Measurements from ENCODE around the gene TNFRSF1B.

Gene TNFRSF1B

DNA sequence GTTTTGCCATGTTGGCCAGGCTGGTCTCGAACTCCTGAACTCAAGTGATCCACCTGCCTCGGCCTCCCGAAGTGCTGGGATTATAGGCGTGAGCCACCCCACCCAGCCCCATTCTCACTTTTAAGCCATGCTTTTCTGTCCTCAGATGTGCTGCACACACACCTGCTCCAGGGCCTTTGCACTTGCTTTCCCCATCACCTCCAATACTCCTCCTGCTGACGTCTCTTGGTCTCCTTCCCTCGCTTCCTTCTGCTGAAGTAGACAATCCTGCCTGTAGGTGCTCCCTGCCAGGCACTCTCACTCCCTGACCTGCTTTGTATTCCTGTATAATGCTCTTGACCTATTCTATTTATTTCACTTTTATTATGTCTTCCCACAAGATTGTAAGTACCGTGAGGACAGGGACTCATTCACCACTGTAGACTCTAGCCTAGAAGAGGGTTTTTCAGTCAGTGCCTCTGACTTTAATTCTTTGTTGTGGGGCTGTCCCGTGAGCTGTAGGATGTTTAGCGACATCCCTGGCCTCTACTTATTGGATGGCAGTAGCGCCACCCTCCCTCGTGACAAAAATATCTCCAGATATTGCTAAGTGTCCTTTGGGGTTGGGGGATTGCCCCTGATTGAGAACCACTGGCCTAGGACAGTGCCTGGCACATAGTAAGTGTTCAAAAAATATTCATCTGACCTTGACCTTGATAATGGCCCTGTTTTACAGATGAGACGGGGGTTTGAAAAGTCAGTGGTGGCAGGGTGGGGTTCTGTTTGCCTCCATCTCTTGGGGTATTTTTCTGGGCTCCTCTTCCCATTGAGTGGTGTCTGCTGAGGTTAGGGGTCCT, 4.6 kb downstream of the TNFRSF1B start:
- TF ChIP-seq, protein P1, sequence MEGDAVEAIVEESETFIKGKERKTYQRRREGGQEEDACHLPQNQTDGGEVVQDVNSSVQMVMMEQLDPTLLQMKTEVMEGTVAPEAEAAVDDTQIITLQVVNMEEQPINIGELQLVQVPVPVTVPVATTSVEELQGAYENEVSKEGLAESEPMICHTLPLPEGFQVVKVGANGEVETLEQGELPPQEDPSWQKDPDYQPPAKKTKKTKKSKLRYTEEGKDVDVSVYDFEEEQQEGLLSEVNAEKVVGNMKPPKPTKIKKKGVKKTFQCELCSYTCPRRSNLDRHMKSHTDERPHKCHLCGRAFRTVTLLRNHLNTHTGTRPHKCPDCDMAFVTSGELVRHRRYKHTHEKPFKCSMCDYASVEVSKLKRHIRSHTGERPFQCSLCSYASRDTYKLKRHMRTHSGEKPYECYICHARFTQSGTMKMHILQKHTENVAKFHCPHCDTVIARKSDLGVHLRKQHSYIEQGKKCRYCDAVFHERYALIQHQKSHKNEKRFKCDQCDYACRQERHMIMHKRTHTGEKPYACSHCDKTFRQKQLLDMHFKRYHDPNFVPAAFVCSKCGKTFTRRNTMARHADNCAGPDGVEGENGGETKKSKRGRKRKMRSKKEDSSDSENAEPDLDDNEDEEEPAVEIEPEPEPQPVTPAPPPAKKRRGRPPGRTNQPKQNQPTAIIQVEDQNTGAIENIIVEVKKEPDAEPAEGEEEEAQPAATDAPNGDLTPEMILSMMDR (IDR thresholded peaks at IDR 0.05; ENCODE audit: control insufficient read depth, extremely low read depth, insufficient read depth) = no peak
- no peak for DNase-seq (ENCODE audit: low read depth)
- no peak overlapping the region for H3K4me3 ChIP-seq (ENCODE audit: low read depth, low read length)

DNA sequence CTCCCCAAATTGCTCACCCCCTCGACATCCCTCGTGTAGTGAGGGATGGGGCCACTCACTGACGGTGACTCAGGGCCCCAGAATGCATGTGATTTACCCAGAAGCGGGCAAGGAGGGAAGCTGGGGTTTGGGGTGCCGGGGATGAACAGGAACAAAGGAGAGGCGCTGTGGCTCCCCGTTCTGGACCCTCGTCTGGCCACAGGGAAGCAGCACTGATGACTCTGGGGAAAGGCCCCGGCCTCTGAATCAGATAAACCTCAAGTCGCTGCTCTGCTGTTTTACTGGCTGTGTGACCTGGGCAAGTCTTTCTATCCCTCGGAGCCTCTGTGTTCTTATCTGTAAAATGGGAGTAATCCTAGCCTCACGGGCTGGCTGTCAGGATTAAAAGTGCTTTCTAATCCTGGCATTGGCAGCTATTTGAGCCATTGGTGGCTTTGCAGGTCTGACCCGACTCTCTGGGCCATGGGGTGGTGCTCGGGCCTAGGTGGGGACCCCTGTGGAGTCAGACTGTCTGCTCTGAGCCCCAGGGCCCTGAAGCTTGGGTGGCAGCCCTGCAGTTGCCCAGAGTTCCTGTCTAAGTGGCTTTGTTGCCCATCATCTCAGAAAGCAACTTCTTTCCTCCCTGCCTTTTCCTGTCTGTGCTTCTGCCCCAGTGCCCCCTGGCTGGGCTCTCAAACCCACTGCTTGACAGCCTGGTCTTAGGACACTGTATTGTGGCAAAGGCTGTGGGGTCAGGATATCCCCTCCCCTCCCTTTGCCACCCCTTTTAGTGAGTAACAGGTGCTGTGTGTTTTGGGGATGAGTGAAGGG, 5.5 kb downstream of the TNFRSF1B start:
- TF ChIP-seq, protein P1 (IDR thresholded peaks at IDR 0.05; ENCODE audit: control insufficient read depth, extremely low read depth, insufficient read depth) = no peak
- no peak for DNase-seq (ENCODE audit: low read depth)
- H3K4me3 ChIP-seq (ENCODE audit: low read depth, low read length) = no peak overlapping the region

DNA sequence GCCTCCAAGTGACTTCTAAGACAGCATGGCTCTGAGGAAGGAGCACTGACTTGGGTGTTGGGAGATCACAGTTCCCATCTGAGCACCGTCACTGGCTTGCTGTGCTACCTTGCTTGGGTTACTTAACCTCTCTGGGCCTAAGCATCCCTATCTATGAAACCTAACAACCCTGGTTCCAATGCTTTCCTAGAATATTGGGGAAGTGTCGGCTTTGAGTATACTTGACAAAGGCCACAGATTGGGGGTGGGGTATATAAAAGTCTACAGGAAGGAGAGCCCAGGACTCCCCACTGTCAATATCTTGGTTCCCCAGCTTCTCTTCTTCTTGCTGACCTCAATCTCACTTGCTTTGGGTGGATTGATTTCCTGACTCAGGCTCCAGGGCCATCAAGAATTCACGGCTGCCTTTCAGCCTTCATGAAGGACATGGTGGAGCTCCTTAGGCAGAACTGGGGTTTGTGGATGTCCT, 6.3 kb downstream of the TNFRSF1B start:
- TF ChIP-seq, protein P1 (IDR thresholded peaks at IDR 0.05; ENCODE audit: control insufficient read depth, extremely low read depth, insufficient read depth) = no peak
- H3K4me3 ChIP-seq (ENCODE audit: low read depth, low read length) = no peak overlapping the region
- no peak for DNase-seq (ENCODE audit: low read depth)

DNA sequence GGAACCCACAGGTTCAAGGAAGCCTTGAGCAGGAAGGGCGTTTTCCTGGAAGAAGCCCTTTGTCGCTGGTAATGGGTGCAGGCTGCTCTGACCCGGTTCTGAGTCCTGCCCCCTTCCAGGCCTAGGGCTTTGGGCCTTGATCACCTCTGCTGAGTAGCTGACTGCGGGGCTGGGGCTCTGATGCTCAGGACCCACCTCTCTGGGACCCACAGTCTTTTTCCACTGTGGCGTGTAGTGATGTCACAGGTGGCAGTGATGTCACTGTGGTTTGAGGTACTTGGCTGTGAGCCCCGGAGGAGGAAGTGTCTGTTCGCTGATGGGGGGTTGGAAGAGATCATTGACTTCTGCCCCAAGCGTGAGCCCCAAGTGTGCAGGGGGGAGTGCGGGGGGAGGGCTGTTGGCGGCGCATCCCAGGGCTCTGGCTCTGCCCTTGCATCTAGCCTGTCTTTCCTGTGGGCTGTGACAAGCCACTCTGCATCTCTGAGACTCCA, 6.9 kb downstream of the TNFRSF1B start:
- no peak for DNase-seq (ENCODE audit: low read depth)

DNA sequence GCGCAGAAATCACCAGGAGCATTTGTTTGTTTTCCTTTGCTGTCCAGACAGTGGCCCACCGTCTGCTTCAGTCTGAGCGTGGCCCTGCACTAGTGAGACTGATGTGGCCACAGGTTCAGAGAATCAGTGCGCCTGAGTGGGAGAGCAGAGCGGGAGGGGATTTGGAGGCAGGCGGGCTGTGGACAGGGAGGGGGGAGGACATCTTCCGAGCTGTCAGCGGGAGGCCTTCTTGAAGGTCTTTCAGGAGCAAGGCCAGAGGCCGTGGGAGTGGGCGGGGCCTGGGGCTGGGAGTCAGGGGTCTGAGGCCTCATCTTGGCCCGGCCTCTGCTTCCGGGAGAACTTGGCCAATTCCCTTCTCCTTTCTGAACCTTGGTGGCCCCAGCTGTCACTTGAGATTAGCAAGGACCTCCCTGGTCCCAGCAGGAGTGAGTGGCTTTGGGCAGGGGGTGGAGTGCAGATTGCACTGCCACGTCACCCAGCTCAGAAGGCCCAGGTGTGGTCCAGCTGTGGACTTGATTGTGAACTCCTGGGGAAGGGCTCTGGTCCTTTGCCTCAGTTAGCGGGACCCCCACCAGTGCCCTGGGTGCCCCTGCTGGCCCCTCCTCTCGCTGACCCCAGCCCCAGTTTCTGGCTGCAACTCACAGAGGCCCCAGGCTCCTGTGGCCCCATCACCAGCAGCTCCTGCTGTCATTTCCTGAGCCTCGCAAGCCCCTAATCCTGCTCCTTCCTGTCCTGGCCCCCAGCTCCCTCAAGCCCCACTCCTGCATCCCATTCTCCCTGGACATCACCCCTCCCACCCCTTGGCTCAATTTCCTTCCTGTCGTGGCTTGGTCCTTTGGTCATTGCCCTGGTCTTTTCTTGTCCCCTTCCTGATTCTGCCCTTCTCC, 8.4 kb downstream of the TNFRSF1B start:
- no peak overlapping the region for H3K4me3 ChIP-seq (ENCODE audit: low read depth, low read length)
- no peak for DNase-seq (ENCODE audit: low read depth)
- TF ChIP-seq, protein P1 (IDR thresholded peaks at IDR 0.05; ENCODE audit: control insufficient read depth, extremely low read depth, insufficient read depth) = no peak

More for the DNA sequence above, 6.9 kb downstream of the TNFRSF1B start:
- H3K4me3 ChIP-seq (ENCODE audit: low read depth, low read length) = no peak overlapping the region
- TF ChIP-seq, protein P1 (IDR thresholded peaks at IDR 0.05; ENCODE audit: control insufficient read depth, extremely low read depth, insufficient read depth) = no peak

Measured in LNCaP clone FGC (cell line).